Middle frontal gyrus (tissue), 1 donor: ENCODE results near the gene CNTD1.
"Not testable (repeated sequence)": the region's sequence is repeated elsewhere in the genome, so short reads cannot be mapped to it uniquely, and the experiment has no call there.

Experiments used
- DNase-seq: peaks from one replicate; pipeline ENCODE4 v3.0.0-alpha.2; 2015; ENCODE audit warnings: low spot score; ENCODE audit errors: extremely low spot score

The CNTD1 gene

GRCh38 chr17:42844761-42845555 lies 46.3 kb downstream of the CNTD1 start:
- no peak for DNase-seq

- no peak for DNase-seq
Observed at GRCh38 chr17:42845556-42845917, 46.9 kb downstream of the CNTD1 start.

GRCh38 chr17:42845918-42846593 lies 47.4 kb downstream of the CNTD1 start:
- DNase-seq: no peak

GRCh38 chr17:42846594-42847280 lies 48.1 kb downstream of the CNTD1 start:
- DNase-seq: no peak

- no peak for DNase-seq
Observed at GRCh38 chr17:42848093-42848492, 49.4 kb downstream of the CNTD1 start.

- DNase-seq: no peak
Observed at GRCh38 chr17:42849031-42849430, 50.4 kb downstream of the CNTD1 start.

GRCh38 chr17:42849451-42850181 lies 51.0 kb downstream of the CNTD1 start:
- DNase-seq: no peak

GRCh38 chr17:42850954-42851353 lies 52.3 kb downstream of the CNTD1 start, which contains the start of gene AOC3:
AOC3 (plus strand) TSS chr17:42851199; CDS start chr17:42851344, 145 bp downstream.
- DNase-seq: no peak

GRCh38 chr17:42851371-42852240 lies 52.9 kb downstream of the CNTD1 start:
- DNase-seq: not testable (repeated sequence)

- DNase-seq: no peak
Observed at GRCh38 chr17:42852351-42852750, 53.7 kb downstream of the CNTD1 start.

GRCh38 chr17:42853004-42853403 lies 54.3 kb downstream of the CNTD1 start:
- DNase-seq: no peak

GRCh38 chr17:42853597-42853967 lies 54.9 kb downstream of the CNTD1 start:
- no peak for DNase-seq

- no peak for DNase-seq
Observed at GRCh38 chr17:42853968-42854790, 55.5 kb downstream of the CNTD1 start.

GRCh38 chr17:42855048-42855596 lies 56.5 kb downstream of the CNTD1 start:
- DNase-seq: no peak

- DNase-seq: not testable (repeated sequence)
Observed at GRCh38 chr17:42856093-42856492, 57.4 kb downstream of the CNTD1 start.

GRCh38 chr17:42856516-42856915 lies 57.9 kb downstream of the CNTD1 start:
- DNase-seq: not testable (repeated sequence)

- DNase-seq: no peak
Observed at GRCh38 chr17:42857389-42857788, 58.7 kb downstream of the CNTD1 start.
